Measurements from ENCODE around the gene FNDC1. TPM values are rescaled to one million over a fixed set of nuclear protein-coding genes. Genes with fewer than 3 reads are reported as not detected.

The FNDC1 gene
- total and polyA plus RNA-seq, 10 of the 15 experiments (the other 5 are each of a cell fraction or from before 2014, with no cell fraction given), result not detected

DNA sequence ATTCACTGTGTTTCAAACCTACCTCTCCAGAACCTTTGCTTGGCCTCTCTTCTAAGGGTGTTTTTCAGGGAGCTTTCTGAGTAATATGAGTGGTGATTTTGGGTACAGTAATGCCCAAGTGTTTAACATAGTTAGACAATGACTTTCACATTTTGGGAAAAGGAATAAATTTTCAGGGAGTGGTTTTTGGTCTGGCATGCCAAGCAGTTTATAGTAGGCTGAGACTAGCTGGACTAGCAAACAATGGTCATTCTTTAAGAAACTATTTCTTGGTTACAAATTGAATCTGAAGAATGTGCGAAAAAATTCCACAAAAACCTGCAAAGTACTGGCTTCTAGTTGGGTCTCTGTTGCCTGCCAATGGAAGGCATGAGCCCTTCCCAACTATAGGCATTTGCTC, 15.4 kb downstream of the FNDC1 start (continued):
- TF ChIP-seq, protein P1, sequence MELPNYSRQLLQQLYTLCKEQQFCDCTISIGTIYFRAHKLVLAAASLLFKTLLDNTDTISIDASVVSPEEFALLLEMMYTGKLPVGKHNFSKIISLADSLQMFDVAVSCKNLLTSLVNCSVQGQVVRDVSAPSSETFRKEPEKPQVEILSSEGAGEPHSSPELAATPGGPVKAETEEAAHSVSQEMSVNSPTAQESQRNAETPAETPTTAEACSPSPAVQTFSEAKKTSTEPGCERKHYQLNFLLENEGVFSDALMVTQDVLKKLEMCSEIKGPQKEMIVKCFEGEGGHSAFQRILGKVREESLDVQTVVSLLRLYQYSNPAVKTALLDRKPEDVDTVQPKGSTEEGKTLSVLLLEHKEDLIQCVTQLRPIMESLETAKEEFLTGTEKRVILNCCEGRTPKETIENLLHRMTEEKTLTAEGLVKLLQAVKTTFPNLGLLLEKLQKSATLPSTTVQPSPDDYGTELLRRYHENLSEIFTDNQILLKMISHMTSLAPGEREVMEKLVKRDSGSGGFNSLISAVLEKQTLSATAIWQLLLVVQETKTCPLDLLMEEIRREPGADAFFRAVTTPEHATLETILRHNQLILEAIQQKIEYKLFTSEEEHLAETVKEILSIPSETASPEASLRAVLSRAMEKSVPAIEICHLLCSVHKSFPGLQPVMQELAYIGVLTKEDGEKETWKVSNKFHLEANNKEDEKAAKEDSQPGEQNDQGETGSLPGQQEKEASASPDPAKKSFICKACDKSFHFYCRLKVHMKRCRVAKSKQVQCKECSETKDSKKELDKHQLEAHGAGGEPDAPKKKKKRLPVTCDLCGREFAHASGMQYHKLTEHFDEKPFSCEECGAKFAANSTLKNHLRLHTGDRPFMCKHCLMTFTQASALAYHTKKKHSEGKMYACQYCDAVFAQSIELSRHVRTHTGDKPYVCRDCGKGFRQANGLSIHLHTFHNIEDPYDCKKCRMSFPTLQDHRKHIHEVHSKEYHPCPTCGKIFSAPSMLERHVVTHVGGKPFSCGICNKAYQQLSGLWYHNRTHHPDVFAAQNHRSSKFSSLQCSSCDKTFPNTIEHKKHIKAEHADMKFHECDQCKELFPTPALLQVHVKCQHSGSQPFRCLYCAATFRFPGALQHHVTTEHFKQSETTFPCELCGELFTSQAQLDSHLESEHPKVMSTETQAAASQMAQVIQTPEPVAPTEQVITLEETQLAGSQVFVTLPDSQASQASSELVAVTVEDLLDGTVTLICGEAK (IDR thresholded peaks at IDR 0.05; ENCODE audit: borderline replicate concordance), result no peak
- TF ChIP-seq CHD1 (IDR thresholded peaks at IDR 0.05; ENCODE audit: low read depth, low read length) (no peak), SPI1 (IDR thresholded peaks at IDR 0.05; ENCODE audit: borderline replicate concordance, insufficient read depth, low read depth, low read length) (no peak), ETV6 (conservative IDR thresholded peaks at IDR 0.05 in 1 of 2, IDR thresholded peaks at IDR 0.05 in 1 of 2; ENCODE audit: borderline replicate concordance in 1 of 2, low read depth in 1 of 2) (no peak), RBBP5 (conservative IDR thresholded peaks at IDR 0.05) (no peak), EED (IDR thresholded peaks at IDR 0.05; ENCODE audit: low read depth) (no peak), HDGF (IDR thresholded peaks at IDR 0.05) (no peak), RUNX3 (IDR thresholded peaks at IDR 0.05; ENCODE audit: low read length) (no peak), CHD2 (IDR thresholded peaks at IDR 0.05; ENCODE audit: borderline replicate concordance, low read depth, low read length) (no peak)
- TF ChIP-seq, protein P2, sequence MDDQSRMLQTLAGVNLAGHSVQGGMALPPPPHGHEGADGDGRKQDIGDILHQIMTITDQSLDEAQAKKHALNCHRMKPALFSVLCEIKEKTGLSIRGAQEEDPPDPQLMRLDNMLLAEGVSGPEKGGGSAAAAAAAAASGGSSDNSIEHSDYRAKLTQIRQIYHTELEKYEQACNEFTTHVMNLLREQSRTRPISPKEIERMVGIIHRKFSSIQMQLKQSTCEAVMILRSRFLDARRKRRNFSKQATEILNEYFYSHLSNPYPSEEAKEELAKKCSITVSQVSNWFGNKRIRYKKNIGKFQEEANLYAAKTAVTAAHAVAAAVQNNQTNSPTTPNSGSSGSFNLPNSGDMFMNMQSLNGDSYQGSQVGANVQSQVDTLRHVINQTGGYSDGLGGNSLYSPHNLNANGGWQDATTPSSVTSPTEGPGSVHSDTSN (IDR thresholded peaks at IDR 0.05; ENCODE audit: insufficient replicate concordance, low read depth, low read length), result no peak
